ENCODE data around the gene GFY.

The GFY gene

GRCh38 chr19:49422407-49423070 lies 2.6 kb upstream of the GFY start:
- H3K4me3 ChIP-seq (ENCODE audit: low read depth, low read length): no peak overlapping the region
- peak; percentile 43 for TF ChIP-seq CTCF (IDR thresholded peaks at IDR 0.05; ENCODE audit: insufficient read depth, low read depth, low read length, missing control alignments)
- peak; percentile 38 for DNase-seq (ENCODE audit: low read depth)

DNA sequence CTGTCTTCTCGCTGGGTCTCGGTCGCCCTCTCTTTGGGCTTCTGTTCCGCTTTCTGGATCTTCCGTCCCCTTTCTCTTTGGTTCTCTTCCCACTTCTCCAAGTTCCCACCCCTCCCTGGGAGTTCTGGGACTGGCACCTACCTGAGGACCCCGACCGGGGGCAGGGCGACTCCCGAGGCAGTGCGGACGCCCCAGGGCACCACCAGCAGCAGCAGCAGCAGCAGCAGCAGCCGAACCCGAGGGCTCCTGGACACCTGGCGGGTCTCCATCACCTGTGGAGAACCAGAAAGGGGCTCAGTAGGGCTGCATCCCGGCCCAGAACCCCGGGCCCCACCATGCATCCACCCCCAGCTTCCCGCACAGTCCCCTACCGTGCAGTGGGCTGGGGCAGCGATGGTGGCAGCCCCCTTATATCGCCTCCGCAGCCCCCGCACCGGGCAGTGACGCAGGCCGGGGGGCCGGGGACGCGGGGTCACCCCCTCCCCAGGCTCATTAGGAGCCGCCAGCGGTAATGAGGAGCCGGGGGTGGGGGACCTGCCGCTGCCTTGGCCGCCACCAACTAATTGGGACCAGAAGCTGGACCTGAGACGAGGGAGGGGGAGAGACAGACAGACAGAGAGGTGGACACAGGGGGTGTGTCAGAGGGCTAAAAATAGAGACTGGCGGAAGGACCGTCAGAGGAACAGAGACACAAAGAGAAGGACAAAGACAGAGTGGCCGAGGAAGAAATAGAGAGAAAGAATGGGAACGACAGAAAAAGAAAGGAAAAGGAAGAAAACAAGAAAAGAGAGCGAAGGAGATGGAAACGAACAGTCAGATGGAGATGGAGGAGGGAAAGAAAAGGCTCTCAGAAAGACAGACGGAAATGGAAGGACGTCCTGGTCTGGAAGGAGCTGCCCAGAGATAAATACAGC lies 1.9 kb upstream of the GFY start, which contains the start of gene PTH2:
PTH2 (minus strand) TSS at position 371 of the 914 bp plus-strand sequence; CDS start at position 269, 102 bp downstream.
- TF ChIP-seq CTCF (IDR thresholded peaks at IDR 0.05; ENCODE audit: insufficient read depth, low read depth, low read length, missing control alignments): no peak
- no peak within 1 kb of the TSS for H3K4me3 ChIP-seq (ENCODE audit: low read depth, low read length)
- no peak for DNase-seq (ENCODE audit: low read depth)

GRCh38 chr19:49423985-49424303 lies 1.2 kb upstream of the GFY start:
- no peak for DNase-seq (ENCODE audit: low read depth)
- no peak for TF ChIP-seq CTCF (IDR thresholded peaks at IDR 0.05; ENCODE audit: insufficient read depth, low read depth, low read length, missing control alignments)
- no peak overlapping the region for H3K4me3 ChIP-seq (ENCODE audit: low read depth, low read length)

GRCh38 chr19:49425922-49426592 lies 869 bp downstream of the GFY start:
- no peak for TF ChIP-seq CTCF (IDR thresholded peaks at IDR 0.05; ENCODE audit: insufficient read depth, low read depth, low read length, missing control alignments)
- DNase-seq (ENCODE audit: low read depth): no peak
- no peak overlapping the region for H3K4me3 ChIP-seq (ENCODE audit: low read depth, low read length)

DNA sequence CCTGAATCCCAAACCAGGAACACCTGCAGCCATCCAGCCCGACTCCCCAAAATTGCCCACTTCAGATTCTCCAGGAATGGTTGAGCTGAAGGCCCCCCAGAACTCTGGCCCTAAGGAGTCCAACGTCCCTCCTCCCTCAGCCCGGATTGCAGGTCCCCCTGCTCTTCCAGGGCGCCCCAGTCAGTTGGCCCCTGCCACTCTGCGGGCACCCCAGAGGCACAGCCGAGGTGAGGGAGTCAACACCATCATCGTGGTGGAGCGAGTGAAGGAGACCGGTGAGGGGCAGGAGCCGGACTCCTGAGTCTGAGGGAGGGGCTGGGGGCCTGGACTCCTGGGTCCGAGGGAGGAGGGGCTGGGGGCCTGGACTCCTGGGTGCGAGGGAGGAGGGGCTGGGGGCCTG lies 2.2 kb downstream of the GFY start:
- no peak for TF ChIP-seq CTCF (IDR thresholded peaks at IDR 0.05; ENCODE audit: insufficient read depth, low read depth, low read length, missing control alignments)
- H3K4me3 ChIP-seq (ENCODE audit: low read depth, low read length): no peak overlapping the region
- no peak for DNase-seq (ENCODE audit: low read depth)

- H3K4me3 ChIP-seq (ENCODE audit: low read depth, low read length): no peak overlapping the region
- DNase-seq (ENCODE audit: low read depth): no peak
- TF ChIP-seq CTCF (IDR thresholded peaks at IDR 0.05; ENCODE audit: insufficient read depth, low read depth, low read length, missing control alignments): no peak
Measured at GRCh38 chr19:49427855-49428546, 2.8 kb downstream of the GFY start.

Data from GM12865 (cell line).